ENCODE measurements around the gene FAM131C.

Gene FAM131C

DNA sequence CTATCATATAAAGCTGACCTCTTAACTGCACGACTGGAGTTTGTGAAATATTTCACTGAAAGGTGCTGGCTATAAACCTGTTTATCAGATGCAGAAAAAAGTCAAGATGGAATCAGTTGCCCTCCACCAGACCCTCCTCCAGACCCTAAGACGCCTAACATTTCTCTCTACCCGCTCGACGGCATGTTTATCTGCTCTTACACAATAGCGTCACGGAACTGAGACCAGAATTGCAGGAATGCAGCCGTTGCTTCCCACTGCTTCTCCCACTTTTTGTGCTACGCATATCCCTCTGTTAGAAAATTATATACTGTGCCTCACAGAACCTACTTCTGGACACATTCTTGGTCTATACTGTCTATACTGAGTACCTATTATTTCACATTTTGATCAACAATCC lies 28.2 kb upstream of the FAM131C start:
- no peak for DNase-seq (ENCODE audit: low spot score)

DNA sequence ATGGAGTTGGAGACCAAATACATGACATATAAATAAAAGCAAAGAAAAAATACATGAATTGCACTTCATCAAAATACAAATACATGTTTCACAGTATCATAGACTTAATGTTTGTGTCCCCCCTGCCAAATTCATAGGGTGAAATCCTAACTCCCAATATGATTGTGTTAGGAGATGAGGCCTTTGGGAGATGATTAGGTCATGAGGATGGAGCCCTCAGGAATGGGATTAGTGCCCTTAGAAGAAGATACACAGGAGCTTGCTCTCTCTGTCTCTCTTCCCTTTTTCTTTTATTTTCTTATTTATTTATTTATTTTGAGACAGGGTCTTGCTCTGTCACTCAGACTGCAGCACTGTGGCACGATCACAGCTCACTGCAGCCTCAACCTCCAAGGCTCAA lies 26.0 kb upstream of the FAM131C start:
- no peak for DNase-seq (ENCODE audit: low spot score)

DNA sequence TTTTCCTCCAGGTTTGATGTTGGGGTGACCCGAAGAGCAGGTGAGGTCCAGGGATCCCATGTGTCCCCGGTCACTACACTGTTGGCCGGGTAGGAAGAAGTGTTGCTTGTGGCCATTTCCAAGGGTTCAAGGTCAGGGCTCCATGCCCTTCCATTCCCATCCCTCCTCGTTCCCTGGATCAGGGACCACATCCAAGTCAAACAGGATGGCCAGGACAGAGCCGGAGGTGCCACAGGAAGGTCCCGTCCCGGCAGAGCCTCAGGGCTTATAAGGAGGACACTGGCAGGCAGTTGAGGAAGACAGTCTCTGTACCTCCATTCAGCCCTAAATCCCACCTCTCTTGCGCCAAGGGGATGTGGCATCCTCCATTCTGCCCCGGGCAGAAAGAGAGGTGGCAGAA lies 22.0 kb upstream of the FAM131C start:
- no peak for DNase-seq (ENCODE audit: low spot score)

DNA sequence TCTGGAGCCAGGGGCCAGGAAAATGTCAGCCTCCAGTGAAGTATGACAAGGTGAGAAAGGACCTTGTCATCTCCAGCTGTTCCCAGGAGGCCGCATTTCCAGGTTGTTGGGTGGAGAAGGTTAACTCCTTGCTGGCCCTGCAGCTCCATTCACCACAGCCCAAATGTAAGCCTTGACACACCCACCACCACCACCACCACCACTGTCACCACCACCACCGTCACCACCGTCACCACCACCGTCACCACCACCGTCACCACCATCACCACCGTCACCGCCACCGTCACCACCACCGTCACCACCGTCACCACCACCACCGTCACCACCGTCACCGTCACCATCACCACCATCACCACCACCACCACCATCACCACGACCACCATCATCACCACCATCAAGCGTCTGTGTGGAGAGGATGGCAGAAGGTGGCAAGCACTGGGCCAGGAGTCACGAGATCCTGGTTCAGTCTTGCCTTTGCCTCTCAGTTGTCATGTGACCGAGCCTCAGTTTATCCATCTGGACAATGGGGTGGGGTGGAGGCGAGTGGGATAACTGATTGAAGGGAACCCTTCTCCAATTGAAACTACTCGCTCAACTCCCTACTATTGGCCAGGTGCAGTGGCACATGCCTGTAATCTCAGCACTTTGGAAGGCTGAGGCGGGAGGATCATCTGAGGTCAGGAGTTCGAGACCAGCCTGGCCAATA lies 21.2 kb upstream of the FAM131C start:
- no peak for DNase-seq (ENCODE audit: low spot score)

DNA sequence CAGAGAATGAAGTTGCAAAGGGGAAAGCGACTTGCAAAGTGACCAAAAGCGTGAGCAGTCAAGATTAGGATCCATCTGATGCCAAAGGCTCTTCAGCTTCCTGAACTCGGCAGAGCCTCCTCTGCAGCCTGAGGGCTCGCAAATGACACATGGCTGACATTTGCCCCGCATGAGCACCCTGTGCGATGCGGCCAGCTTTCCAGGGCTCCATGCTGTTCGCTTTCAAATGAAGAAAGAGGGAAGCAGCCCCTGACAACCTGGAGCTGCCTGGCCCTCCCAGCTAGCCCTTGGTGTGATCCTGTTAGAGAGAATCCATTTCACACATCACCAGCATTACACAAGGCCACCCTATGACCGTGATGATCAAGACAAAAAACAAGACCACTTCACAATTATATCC lies 20.2 kb upstream of the FAM131C start:
- no peak for DNase-seq (ENCODE audit: low spot score)

DNA sequence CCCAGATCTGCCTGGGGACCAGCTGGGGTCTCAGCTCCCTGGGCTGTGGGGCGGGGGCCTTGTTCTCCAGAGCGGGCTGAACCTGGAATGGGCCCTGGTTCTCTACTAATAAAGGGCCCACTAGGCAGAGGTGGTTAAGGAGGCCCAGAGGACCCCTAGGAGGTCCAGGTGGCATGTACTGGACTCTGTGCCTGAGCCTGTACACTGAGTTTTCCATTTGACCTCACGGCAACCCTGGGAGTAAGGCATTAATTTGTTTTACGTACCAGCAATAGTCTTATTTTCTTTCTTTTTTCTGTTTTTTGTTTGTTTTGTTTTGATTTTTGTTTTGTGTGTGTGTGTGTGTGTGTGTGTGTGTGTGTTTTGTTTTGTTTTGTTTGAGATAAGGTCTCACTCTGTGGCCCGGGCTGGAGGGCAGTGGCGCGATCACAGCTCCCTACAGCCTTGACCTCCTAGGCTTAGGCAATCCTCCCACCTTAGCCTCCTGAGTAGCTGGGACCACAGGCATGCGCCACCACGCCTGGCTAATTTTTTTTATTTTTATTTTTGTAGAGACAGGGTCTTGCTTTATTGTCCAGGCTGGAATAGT lies 19.6 kb upstream of the FAM131C start:
- no peak for DNase-seq (ENCODE audit: low spot score)

DNA sequence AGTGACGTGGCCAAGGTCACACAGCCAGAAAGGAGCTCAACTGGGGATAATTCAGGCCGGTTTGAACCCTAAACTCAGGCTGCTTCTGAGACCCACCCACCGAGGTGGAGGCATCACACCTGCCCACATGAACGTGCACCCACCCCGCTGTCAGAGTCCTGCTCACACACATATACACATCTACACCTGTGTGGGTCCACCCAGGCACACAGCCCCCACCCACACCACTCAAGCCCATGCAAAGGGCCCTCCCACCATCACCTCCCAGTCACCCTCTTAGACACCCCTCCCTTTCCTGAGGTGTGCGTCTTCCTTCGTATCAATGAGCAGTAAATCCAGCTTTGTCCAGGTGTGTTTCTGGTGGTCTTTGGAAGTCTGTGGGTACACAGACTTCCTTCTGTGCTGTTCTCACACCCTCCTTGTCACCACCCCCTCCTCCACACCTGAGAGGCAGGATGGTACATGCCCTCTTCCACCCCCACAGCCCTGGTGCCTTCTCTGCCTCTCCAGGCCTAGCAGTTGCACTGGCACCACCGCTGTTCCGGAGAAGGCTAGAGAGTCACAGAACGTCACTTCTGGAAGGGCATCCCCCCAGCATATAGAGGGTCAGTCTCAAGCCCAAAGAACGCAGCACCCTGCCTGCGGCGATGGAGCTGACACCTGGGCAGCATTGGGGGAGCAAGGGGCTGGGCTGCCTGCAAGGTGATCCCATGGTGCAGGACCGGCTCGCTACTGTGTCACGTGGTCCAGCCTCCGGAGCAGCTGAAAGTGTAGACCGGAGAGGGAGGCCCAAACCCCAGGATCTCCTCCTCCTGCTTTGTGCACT lies 18.9 kb upstream of the FAM131C start:
- DNase-seq (ENCODE audit: low spot score): no peak

DNA sequence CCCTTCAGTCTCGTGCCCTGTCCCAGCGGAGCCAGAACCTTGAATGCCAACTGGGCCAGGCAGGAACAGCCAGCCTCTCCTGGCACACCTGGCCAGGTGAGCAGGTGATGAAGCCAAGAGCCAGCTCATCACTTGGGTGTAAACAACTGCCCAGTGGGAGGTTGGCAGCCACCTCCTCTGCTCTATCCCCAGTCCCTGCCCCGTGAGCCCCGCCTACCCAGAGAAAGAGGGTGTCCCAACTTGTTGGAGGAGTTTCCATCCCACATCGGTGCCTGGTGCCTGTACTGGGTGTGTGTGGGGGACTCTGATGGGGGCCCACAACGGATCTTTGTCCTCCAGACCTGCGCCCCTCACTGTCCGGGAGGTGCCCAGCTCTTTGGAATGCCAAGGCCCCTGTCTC lies 17.8 kb upstream of the FAM131C start:
- no peak for DNase-seq (ENCODE audit: low spot score)

DNA sequence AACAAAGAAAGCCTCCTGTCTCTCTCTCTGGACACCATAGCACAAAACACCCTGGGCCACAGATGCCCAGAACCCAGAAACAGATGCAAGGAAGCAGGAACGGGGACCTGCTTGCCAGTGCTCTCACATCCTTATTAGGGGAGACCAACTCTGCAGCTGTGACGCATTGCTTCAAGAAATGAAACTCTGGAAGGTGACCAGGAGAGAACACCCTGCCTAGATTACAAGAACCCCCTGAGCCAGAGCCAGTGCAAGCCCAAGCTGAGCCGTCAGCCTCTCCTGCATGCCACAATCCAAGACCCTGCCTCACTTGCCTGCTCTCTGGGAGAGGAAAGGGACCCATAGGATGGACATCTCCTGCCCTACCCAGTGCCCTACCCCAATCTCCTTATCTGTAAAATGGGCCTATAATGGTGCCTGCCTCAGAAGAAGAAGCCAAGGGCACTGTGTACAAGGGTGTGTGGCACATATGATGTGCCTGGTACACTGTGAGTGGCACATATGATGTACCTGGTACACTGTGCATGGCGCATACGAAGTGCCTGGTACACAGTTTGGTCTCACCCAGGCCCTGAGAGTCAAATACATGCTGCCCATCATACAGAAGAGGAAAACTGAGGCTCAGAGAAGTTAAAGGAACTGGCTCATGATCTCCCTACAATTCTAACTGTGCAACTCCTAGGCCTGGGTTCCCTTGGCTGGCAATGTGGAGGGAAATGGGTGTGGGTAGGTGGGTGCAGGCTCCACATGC lies 16.8 kb upstream of the FAM131C start:
- DNase-seq (ENCODE audit: low spot score): no peak

DNA sequence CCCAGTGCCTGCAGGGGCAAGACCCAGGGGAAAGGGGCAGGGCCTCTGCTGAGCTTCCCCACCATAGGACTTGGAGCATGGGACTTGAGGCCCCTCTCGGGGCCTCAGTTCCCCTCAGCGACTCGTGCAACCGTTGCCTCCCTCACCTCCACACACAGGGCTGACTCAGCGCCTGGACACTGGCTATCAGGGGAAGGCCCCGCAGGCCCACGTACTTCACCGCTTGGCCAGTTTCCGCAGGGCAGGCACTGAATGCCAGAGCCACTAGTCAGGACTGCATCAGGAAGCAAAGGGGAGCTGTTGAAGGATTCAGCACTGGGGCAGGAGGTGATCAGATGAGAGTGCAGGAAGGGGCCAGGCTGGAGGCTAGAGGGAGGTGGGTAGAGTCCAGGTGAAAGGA lies 15.5 kb upstream of the FAM131C start:
- peak; percentile 62 for DNase-seq (ENCODE audit: low spot score)

DNA sequence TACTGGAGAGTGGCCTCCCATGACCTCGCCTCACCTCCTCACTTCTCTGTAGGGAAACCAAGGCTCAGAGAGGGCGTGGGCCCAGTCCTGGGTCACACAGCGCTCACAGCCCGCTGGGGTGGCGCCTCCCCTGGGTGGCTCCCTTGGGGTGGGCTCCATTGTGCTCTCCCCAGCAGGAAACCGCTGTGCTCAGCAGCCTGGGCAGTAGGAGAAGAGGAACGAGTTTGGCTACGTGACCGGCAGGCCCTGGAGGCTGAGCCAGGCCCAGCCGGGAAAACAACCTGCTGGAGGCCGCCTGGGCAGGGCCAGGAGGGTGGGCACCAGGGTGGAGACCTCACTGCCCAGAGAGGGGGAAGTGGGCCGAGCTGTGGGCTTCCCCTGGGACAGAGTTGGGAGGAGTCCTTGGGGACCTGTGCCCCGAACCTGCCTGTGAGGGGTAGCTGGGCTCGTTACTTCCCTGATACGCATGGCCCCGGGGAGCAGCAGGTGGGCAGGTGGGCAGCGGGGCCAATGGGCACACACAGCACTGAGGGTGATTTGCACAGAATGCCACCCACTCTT lies 15.0 kb upstream of the FAM131C start:
- no peak for DNase-seq (ENCODE audit: low spot score)

DNA sequence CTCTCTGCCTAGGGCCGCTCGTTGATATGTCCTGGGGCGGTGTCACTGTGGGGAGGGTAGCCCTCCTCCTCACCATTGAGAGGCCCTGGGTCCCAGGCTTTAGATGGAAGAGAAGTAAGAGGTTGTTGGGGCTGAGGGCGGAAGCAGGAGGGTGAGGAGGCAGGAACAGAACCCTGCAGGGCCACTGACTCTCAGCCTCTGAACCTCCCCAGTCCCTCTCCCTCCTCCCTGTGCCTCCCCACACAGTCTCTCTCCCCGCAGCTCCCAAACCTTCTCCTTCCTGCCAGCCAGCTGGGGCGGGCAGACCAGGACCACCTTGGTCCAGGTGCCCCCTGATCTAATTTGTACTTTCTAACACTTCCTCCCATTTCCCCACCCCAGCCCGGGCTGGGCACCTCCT lies 14.3 kb upstream of the FAM131C start:
- no peak for DNase-seq (ENCODE audit: low spot score)

DNA sequence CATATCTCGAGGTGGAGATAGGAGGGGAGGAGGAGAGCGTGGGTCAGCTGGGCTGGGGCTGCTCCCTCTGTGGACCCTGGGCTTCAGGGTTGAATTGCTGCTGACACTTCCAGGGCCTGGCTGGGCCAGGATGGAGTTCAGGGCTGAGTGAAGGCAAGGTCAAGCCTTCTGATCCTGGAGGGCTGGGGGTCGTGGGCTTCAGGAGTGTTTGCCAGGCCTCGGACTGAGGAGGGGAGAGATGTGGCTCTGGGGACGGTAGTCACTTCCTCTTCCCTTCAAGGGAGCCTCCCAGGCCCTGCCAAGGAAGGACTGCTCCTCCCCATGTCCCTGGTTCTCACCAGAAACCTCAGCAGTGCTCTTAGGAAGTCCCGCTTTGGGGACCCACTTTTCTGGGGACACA lies 12.1 kb upstream of the FAM131C start:
- DNase-seq (ENCODE audit: low spot score): no peak

DNA sequence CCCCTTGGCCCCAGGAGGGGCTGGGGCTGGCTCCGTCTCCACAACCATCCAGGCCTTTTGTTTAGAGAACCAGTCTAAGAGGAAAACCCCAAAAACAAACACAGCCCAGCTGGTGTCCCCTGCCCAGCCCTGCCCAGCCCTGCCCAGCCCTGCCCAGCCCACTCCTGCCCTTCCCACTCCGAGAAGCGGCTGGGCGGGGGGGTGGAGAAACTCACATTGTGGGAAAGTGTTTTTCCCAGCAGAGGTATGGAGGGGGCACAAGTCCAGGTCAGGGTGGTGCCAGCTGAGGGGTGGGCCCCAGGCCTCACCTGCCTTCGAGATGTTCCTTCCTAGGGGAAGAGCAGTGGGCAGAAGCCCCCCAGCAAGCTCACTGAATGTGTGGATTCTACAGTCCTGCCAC lies 10.0 kb upstream of the FAM131C start:
- DNase-seq (ENCODE audit: low spot score): no peak

DNA sequence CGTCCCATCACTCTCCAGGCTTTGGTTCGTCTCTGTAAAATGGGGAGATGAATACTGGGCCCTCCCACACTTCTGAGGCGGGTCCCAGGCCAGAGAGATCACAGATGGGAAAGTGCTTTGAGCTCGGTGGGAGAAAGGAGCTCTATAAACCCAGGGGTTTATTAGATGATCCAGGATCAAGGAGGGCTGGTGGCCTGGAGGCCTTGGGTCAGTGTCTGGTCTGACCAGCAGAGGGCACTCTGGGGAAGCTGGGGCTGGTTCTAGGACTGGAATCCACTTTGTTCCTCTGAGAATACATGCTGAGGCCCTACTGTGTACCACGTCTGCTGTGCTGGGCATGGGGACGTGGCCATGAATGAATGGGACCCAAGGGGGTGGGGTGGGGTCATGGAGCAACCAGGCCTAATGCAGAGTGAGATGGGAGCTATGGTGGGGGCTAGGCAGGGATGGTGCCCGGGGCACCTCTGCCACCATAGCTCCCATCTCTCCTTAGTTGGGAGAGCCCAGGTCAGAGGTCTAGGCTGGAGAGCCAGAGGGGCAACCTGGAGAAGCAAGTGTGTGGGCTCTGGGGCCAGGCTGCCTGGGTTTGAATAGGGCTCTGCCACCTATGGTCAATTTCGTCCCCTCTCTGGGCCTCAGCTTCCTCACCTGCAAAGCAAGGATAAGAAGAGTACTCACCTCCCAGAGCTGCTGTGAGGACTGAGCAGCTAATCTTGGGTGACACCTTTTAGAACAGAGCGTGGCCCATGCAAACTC lies 9.0 kb upstream of the FAM131C start:
- peak; percentile 84 for DNase-seq (ENCODE audit: low spot score)

DNA sequence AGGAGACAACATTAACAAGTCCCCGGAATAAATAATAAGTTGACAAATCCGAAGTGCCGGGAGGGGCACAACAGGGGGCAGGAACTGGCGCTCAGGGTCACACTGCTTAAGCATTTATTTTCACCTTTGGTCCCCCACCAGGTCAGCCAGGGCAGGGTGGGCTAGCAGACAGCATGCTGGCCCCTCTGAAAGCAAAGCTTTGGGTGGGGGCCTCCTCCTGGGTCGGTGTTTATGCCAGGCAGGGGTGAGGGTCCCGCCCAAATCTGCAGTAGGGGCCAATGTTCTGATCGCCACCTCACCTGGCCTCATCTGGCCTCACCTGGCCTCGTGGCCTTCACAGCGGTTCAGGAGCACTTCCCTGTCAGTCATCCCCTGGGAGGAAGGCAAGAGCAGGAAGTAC lies 8.2 kb upstream of the FAM131C start:
- no peak for DNase-seq (ENCODE audit: low spot score)

DNA sequence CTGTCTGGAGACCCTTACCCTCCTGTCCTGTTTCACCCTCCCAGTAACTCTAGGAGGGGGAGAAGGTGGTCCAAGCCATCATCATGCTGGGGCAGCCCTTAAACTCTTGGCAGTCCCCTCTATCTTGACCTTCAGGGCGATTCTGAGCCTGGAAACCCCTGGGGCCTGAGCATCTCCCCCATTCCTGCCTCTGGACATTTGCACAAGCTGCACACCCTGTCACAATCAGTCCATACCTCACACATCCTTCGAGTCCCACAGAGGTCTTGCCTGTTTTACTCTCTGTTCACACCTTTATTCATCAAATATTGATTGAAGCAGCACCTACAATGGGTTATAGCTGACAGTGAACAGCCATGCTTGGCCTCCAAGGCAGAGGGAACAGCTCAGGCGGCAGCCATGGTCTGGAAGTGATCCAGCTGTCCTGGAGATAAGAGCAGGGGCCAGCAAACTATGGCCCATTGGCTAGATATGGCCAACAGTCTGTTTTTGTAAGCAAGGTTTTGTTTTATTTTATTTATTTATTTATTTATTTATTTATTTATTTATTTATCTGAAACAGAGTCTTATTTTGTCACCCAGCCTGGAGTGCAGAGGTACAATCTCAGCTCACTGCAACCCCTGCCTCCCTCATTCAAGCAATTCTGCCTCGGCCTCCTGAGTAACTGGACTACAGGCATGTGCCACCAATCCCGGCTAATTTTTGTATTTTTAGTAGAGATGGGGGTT lies 7.1 kb upstream of the FAM131C start:
- no peak for DNase-seq (ENCODE audit: low spot score)

DNA sequence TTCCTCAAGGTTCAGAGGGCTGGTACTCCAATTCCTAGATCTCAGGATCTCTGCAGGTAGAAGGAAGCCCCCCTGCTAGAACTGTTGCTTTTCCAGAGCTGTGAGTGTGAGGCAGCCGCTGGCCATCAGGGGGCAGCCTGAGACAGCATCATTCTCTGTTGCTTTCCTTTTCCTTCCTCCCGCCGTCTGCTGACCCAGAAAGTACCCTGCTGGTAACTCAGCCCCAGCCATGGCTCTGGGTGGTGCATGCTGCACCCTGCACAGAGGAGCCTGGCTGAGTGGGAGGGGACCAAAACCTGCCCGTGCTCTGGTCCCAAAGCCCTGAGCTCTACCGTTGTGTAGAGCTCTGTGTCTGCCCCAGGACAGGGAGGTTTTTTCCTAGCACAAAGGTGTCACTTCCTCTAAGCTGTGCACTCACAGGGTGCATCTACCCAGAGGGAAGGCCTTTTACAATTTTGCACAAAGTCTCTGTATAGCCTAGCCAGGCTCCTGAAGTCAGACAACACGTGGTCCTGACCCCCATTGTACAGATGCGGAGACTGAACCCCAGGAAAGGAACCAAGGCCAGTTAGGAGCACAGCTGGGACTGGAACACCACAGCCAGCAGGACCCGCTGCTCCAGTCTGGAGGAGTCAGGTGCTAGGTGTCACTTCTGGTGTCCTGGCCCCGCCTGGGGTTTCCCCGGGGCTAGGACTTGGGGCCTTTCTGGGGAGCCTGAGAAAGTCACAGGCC lies 5.6 kb upstream of the FAM131C start:
- peak; percentile 84 for DNase-seq (ENCODE audit: low spot score)

DNA sequence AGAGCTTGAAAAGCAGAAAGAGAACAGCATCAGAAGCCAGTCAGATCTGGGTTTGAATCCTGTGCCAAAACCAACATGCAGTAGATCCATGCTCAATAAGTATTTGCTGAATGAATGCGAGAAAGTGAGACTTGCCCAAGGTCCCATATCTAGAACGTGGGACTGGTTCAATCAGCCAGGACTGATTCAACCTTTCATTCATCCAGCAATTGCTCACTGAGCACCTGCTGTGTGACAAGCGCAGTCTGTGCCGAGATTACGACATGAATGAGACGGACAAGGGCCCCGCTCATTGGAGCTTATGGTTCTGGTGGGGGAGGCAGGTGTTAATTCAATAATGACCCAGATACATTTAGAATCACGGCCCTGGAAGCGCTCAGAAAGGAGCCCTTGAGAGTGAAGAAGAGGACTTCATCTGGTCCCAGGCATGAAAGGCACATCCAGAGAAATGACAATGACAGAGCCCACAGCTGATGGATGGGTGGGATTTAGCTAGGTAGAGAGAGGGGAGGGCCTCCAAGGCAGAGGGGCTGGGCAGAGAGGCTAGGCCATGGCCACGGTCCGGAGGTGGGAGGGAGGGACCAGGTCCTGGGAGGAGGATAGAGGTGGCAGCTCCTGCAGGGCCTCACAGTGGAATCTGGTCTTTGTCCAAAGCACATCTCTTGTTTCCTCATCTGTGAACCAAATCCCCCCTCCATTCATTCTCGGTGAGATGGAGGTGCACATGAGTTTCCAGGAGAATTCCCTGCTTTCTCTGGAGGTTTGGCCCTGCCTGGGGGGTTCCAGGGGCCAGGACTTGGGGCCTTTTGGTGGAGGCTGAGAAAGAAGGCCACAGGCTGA lies 4.2 kb upstream of the FAM131C start:
- DNase-seq (ENCODE audit: low spot score): no peak

All from AG20443 (cell line).